Lower leg skin (tissue), 3 donors: ENCODE results near the gene LEFTY2.
"Not testable (repeated sequence)": the region's sequence is repeated elsewhere in the genome, so short reads cannot be mapped to it uniquely, and the experiment has no call there.

Source experiments
- POLR2A ChIP-seq, 2 donors: fragments of 450-650 bp; IDR thresholded peaks; one replicate each; pipeline ENCODE4 v1.6.1; 2016 to 2017; ENCODE audit warnings: antibody characterized with exemption in 2 of 2, mild to moderate bottlenecking in 1 of 2, moderate library complexity in 1 of 2
- TF ChIP-seq, protein P1 (sequence below), 3 donors: fragments of 450-650 bp; IDR thresholded peaks; one replicate each; pipeline ENCODE4 v1.5.1; 2016; ENCODE audit warnings: antibody characterized with exemption in 3 of 3, mild to moderate bottlenecking in 3 of 3, moderate library complexity in 2 of 3

DNA sequence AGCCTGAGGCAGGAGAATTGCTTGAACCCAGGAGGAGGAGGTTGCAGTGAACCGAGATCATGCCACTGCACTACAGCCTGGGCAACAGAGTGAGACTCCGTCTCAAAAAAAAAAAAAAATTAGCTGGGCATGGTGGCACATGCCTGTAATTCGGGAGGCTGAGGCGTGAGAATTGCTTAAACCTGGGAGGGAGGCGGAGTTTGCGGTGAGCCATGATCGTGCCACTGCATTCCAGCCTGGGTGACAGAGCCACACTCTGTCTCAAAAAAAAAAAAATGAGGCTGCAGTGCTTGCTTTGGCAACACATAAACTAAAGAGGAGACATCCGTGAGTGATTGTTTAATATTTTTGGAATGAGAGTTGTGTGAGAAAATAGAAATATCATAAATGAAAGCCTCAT, 4.9 kb downstream of the LEFTY2 start:
- TF ChIP-seq, protein P1, sequence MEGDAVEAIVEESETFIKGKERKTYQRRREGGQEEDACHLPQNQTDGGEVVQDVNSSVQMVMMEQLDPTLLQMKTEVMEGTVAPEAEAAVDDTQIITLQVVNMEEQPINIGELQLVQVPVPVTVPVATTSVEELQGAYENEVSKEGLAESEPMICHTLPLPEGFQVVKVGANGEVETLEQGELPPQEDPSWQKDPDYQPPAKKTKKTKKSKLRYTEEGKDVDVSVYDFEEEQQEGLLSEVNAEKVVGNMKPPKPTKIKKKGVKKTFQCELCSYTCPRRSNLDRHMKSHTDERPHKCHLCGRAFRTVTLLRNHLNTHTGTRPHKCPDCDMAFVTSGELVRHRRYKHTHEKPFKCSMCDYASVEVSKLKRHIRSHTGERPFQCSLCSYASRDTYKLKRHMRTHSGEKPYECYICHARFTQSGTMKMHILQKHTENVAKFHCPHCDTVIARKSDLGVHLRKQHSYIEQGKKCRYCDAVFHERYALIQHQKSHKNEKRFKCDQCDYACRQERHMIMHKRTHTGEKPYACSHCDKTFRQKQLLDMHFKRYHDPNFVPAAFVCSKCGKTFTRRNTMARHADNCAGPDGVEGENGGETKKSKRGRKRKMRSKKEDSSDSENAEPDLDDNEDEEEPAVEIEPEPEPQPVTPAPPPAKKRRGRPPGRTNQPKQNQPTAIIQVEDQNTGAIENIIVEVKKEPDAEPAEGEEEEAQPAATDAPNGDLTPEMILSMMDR (IDR thresholded peaks at IDR 0.05), result not testable (repeated sequence)
- TF ChIP-seq POLR2A (IDR thresholded peaks at IDR 0.05), result not testable (repeated sequence)
